Coronary artery (tissue), 2 donors: ENCODE data around the gene KRT37.

Source experiments
- DNase-seq: peaks from one replicate; pipeline ENCODE4 v3.0.0-alpha.2; 2017; ENCODE audit warnings: low spot score
- H3K27ac ChIP-seq, 2 donors: fragments of 200-600 bp; sonication (generic); one replicate each; pipeline ENCODE4 v1.5.1; 2016 to 2019
- H3K4me3 ChIP-seq: fragments of 200-600 bp; sonication (generic); 2 replicates; pipeline ENCODE4 v1.5.1; 2016; ENCODE audit warnings: mild to moderate bottlenecking, moderate library complexity
- CTCF ChIP-seq: fragments of 200-600 bp; sonication (generic); IDR thresholded peaks from one replicate; pipeline ENCODE4 v1.5.1; 2019; ENCODE audit warnings: antibody characterized with exemption

Gene KRT37

GRCh38 chr17:41411072-41411840, 13.1 kb downstream of the KRT37 start:
- no peak overlapping the region for H3K27ac ChIP-seq
- DNase-seq: no peak
- no peak overlapping the region for H3K4me3 ChIP-seq
- TF ChIP-seq CTCF: no peak

GRCh38 chr17:41407226-41407625, 17.2 kb downstream of the KRT37 start:
- no peak overlapping the region for H3K27ac ChIP-seq
- TF ChIP-seq CTCF: no peak
- H3K4me3 ChIP-seq: no peak overlapping the region
- DNase-seq: no peak

GRCh38 chr17:41406205-41406604, 18.2 kb downstream of the KRT37 start:
- TF ChIP-seq CTCF: no peak
- Histone ChIP-seq H3K27ac (no peak overlapping the region), H3K4me3 (no peak overlapping the region)
- no peak for DNase-seq

- TF ChIP-seq CTCF: no peak
- no peak overlapping the region for H3K27ac ChIP-seq
- no peak for DNase-seq
- no peak overlapping the region for H3K4me3 ChIP-seq
Measured at GRCh38 chr17:41404024-41404671, 20.2 kb downstream of the KRT37 start.

- H3K4me3 ChIP-seq: no peak overlapping the region
- no peak for DNase-seq
- no peak for TF ChIP-seq CTCF
- no peak overlapping the region for H3K27ac ChIP-seq
Measured at GRCh38 chr17:41403404-41404023, 20.9 kb downstream of the KRT37 start.

- Histone ChIP-seq H3K27ac (no peak overlapping the region), H3K4me3 (no peak overlapping the region)
- DNase-seq: no peak
- no peak for TF ChIP-seq CTCF
Measured at GRCh38 chr17:41402161-41402560, 22.2 kb downstream of the KRT37 start.
